Hypothalamus (tissue), 51 donors: ENCODE results near the gene HGF.
A peak's percentile ranks its signal among the peaks of the same experiment; 100 is the strongest.

Source experiments
- DNase-seq, 51 donors: peaks; one replicate each; lab custom pipeline; 2025; lab: John Stamatoyannopoulos, UW

Gene HGF

DNA sequence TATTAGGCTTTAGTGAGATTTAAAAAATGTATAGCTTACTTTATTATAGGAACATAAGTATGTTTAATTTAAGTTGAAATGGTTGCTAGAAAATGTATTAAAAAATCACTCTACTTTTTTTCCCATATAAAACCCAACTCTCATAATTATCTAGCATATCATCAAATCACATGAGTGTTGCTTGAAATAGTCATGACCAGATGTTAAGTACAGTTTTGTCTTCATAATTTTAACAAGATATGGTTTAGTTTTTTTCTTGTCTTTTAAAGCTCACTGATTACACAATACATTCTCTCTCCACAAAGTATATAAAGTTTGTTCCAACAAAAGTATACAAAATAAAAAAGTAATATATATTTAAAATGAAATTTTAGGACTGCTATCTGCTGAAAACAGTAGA is 82.8 kb downstream of the HGF start:
- DNase-seq = no peak

GRCh38 chr7:81685270-81685868 is 84.5 kb downstream of the HGF start:
- no peak for DNase-seq

DNA sequence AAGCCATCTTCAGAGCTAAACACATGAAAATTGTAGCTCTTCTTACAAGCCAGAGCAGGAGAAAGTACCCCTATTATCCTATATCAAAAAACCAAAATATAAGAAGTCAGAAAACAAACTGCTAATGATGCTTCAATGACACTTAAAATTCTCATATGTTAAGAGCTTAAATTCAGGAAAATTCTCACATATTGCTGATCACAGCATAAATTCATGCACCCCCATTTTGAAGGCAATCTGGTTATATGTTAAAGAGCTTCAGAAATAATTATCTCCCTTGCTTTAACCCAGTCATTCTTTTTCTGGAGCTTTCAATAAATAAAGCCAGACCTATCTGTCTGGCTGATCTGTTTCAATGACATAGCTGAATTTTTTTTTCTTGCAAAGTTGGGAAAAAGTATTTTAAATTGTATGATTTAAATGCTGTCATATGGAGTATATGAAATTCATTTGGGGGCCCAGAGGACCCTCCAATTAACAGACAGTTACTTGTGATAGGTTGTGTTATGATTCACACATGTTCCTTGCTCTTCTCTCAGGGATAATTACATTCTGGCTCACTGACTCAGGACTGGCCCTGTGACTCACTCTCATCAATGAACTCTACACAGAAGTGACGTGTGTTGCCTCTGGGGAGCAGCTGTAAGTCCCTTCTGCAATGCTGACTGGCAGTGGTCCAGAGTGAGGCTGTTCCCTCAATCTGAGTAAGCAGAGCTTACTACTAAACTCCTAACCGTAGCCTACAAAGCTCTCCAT is 85.2 kb downstream of the HGF start:
- peak in 38 of 51 donors; percentile 1 to 89 (median 41) for DNase-seq

- no peak for DNase-seq
These were observed 85.8 kb downstream of the HGF start for GRCh38 chr7:81684033-81684432.

DNA sequence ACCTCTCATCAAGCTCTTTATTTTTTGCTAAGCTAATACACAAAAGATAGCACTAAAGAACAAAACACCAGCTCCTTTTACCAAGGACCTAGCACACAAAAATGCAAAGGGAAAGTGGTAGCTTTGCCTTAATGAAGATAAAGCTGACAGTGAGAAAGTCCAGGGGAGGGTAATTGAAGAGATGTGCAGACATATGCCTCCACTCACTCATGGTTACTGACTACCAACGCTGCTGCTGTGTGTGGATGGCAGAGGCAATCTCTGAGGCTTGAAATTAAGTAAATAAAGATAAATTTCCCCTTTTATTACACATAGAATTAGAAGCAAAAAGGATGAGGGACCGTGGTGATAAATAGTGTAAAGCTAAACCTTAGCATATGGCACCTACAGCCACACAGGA is 87.0 kb downstream of the HGF start:
- no peak for DNase-seq

- no peak for DNase-seq
These were observed 89.7 kb downstream of the HGF start for GRCh38 chr7:81680120-81680519.

- DNase-seq = no peak
These were observed 93.0 kb downstream of the HGF start for GRCh38 chr7:81676813-81677212.

DNA sequence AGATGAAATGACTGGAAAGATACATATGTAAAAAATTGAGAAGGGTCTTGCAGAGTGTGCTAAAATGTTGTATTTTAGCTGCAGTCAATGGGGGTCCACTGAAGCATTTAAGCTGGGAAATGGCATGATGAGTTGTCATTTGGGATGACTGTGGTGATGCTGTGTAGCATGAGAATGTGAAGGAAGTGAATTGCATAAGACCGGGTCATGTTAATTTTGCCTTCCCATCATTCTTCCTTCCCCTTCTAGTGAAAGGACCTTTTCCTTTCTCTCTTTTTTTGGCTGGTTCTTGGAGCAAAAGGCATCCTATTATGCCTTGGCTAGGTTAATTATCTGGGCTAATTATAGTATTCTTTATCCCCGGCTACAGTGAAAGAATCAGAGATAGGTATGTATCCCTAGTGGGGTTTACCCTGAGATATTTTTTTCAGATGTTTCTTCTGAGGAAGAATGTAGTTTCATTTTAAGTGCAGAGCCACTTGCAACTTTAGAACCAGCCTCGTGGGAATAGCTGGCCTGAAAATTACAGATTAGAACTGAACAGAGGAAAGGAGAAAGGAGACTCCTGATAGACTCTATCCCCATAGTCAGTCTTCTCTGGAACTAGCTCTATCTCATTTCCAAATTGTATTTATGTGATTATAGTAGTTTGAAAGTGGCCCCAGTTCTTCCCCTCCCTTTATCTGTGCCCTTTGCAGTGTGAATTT is 93.6 kb downstream of the HGF start:
- no peak for DNase-seq

GRCh38 chr7:81674431-81674830 is 95.4 kb downstream of the HGF start:
- no peak for DNase-seq

DNA sequence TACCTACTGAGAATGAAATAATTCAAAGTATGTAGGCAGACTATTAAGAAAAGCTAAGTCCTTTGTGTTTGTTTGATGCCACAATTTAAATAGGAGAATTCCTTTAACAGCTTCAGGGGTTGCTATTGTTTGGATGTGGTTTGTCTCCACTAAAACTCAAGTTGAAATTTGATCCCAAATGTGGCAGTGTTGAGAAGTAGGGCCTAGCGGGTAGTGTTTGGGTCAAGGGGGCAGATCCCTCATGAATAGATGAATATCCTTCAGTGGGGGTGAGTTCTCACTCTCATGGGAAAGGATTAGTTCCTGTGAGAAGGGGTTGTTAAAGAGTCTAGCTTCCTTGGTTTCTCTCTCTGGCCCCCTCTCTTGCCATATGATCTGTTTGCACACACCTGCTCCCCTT is 97.0 kb downstream of the HGF start:
- DNase-seq = no peak

GRCh38 chr7:81669476-81670105 is 100.3 kb downstream of the HGF start:
- DNase-seq = no peak

DNA sequence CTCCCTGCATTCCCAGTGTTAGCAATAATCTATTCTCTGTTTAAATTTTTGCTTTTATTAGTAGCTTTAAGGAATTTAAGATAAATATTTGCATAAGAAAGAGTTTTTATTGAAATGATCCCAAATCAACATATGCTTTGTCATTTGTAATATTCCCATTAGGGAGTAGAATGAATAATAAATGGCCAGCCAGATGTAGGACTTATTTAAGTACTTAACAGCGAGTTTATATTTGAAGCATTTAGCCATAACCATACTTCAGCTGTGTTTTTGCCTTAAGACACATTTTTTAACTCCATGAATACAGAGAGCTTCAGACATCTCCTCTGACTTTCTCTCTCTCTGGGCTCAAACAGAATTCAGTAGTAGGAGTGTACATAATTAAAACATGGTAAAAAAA is 103.6 kb downstream of the HGF start:
- no peak for DNase-seq

GRCh38 chr7:81665236-81665635 is 104.6 kb downstream of the HGF start:
- no peak for DNase-seq

DNA sequence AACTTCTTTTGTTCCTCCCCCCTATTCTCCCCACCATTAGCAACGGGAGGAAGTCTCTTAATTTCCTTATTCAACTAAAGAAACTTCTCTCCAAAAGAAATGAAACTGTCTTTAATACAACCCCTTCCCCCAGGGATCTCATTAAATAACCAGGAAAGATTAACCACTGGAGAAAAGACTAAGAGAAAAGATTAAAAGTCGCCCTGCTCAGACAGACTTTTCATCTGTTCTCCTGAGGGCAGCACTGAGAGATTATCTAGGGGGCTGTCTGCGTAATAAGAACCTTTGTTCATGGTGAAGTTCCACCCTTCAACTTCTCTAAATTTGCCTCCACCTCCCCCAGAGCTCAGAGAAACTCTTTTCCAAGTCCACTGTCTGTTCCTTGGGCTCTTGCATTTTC is 105.5 kb downstream of the HGF start:
- no peak for DNase-seq

- DNase-seq = no peak
These were observed 107.3 kb downstream of the HGF start for GRCh38 chr7:81662531-81662930.

DNA sequence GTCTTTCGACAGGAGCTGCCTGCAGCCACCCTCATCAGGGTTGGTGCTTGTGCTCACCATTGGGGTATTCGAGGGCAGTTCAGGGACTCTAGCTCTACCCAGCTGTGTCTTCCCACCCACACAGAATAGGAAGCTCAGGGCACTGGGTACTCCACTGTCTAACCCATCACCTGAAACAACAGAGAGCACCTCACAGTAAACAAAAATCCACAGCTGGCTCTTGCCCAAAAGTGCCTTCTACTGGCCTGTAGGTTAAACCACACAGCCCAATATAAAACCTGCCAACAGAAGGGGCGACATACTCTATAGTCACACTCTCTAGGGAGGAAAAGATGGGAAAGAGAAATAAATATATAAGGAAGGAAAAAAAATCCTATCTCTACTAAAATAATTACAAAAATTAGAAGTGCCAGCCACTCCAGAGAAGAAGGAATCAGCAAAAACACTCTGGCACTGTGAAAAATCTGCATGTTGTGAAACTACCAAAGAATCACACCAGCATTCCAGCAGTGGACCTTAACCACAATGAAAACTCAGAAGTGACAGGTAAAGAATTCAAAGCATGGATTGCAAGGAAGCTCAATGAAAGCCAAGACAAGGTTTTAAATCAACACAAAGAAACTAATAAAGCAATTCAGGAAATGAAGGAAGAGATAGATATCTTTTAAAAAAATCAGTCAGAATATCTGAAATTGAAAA is 110.0 kb downstream of the HGF start:
- no peak for DNase-seq

GRCh38 chr7:81657551-81657950 is 112.3 kb downstream of the HGF start:
- DNase-seq = no peak

- no peak for DNase-seq
These were observed 114.6 kb downstream of the HGF start for GRCh38 chr7:81655271-81655670.

DNA sequence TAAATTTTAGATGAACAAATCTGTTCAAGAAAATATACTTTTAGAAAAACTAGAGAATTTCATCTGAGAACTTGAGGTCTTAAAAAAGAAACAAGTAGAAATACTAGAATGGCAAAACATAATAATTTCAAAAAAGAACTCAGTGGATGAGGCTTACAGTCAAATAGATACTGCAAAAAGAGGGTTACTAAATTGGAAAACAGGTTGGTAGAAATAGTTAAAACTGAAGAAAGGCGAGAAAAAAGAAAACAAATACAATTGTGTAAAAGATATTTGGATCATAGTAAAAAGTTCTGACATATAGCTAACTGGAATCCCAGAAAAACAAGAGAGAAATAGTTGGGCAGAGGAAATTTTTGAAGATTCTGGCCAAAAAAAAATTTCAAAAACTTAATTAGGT is 117.6 kb downstream of the HGF start:
- DNase-seq = no peak
